HepG2 (cell line): ENCODE results near the gene MEF2B. TPM values are rescaled to one million over a fixed set of nuclear protein-coding genes. Genes with fewer than 3 reads are reported as not detected.
A peak's percentile ranks its signal among the peaks of the same experiment; 100 is the strongest.

ENCODE experiments used
- ATAC-seq: fragments of 200-7000 bp; cut with Tn5 transposase; 3 replicates; pipeline ENCODE4 v1.9.1; 2020; ENCODE audit warnings: mild to moderate bottlenecking, moderate library complexity
- BruUV-seq: library from RNA; stranded (reverse); fragments of 400-500 nt; replicated peaks from 2 replicates; lab custom pipeline; 2021; lab: Mats Ljungman, UMichigan
- CTCF ChIA-PET: fragments of 300-600 bp; formaldehyde crosslinking; extraction: SDS; loops from one replicate; lab custom pipeline; 2021; ENCODE audit warnings: low total read pairs, inconsistent platforms, low intra/inter-chr PET ratio; lab: Yijun Ruan, JAX
- POLR2A ChIA-PET: fragments of 350-600 bp; sonication (Branson Sonifier 250); formaldehyde crosslinking; loops from one replicate; lab custom pipeline; 2020; ENCODE audit warnings: antibody characterized with exemption, inconsistent platforms; lab: Yijun Ruan, JAX
- DNase-seq: peaks from one replicate; pipeline ENCODE4 v3.0.0-alpha.2; 2015; ENCODE audit warnings: low spot score
- FAIRE-seq: peaks from 3 replicates; lab custom pipeline; 2011; peaks lifted over from hg19 to GRCh38; lab: Jason Lieb, UNC
- H2AFZ ChIP-seq: one replicate; pipeline ENCODE4 v1.6.1; 2011; ENCODE audit warnings: low read length, inconsistent platforms
- H3K27ac ChIP-seq: fragments of 300-600 bp; 3 replicates; pipeline ENCODE4 v1.8.0; 2011; ENCODE audit warnings: mixed run types, mild to moderate bottlenecking, mixed read lengths, low read length, inconsistent platforms; ENCODE audit not compliant: insufficient read depth; ENCODE audit errors: extremely low read length
- H3K27me3 ChIP-seq, 2 experiments: fragments of 200-600 bp in 1 of 2; 2 replicates in 1 of 2; 3 replicates in 1 of 2; pipeline versions ENCODE4 v1.6.0 to v1.8.0; 2011; ENCODE audit warnings: low read length in 2 of 2, mild to moderate bottlenecking in 2 of 2, moderate library complexity in 2 of 2, inconsistent platforms in 1 of 2; ENCODE audit not compliant: insufficient read depth in 2 of 2, control insufficient read depth in 1 of 2
- H3K36me3 ChIP-seq, 2 experiments: fragments of 200-600 bp in 1 of 2; replicated peaks in 1 of 2; 2 replicates in 1 of 2; 3 replicates in 1 of 2; pipeline versions ENCODE4 v1.5.1 to v1.8.0; 2011; ENCODE audit warnings: low read length in 2 of 2, inconsistent platforms in 1 of 2; ENCODE audit not compliant: insufficient read depth in 2 of 2, control insufficient read depth in 1 of 2
- H3K4me1 ChIP-seq: 2 replicates; pipeline ENCODE4 v1.5.1; 2012; ENCODE audit warnings: low read length, inconsistent platforms; ENCODE audit not compliant: insufficient read depth
- H3K4me2 ChIP-seq: 2 replicates; pipeline ENCODE4 v1.6.0; 2011; ENCODE audit warnings: low read depth, low read length, inconsistent platforms
- H3K4me3 ChIP-seq, 3 experiments: fragments of 200-600 bp in 1 of 3; sonication (generic), shearing (Covaris generic) in 1 of 3; replicated peaks in 1 of 3; 2 replicates each; pipeline ENCODE4 v1.5.1; 2011 to 2016; ENCODE audit warnings: low read length in 3 of 3, inconsistent platforms in 2 of 3, low read depth in 2 of 3, mild to moderate bottlenecking in 2 of 3, control low read depth in 1 of 3, mixed read lengths in 1 of 3; ENCODE audit not compliant: insufficient read depth in 1 of 3
- H3K79me2 ChIP-seq: one replicate; pipeline ENCODE4 v1.6.1; 2011; ENCODE audit warnings: low read length, inconsistent platforms; ENCODE audit not compliant: insufficient read depth
- H3K9ac ChIP-seq: 2 replicates; pipeline ENCODE4 v1.6.0; 2011; ENCODE audit warnings: mild to moderate bottlenecking, low read depth, low read length, inconsistent platforms; ENCODE audit not compliant: insufficient read depth
- H3K9me3 ChIP-seq: 2 replicates; pipeline ENCODE4 v1.5.1; 2012; ENCODE audit warnings: mild to moderate bottlenecking, low read length
- H4K20me1 ChIP-seq: 2 replicates; pipeline ENCODE4 v1.6.0; 2011; ENCODE audit warnings: inconsistent platforms, mild to moderate bottlenecking, low read length, moderate library complexity; ENCODE audit not compliant: insufficient read depth
- BRCA1 ChIP-seq: sonication (generic); formaldehyde crosslinking; IDR thresholded peaks from 2 replicates; pipeline ENCODE4 v1.4.0; 2020; ENCODE audit warnings: missing genetic modification reagents
- ISL2 ChIP-seq: sonication (generic); formaldehyde crosslinking; IDR thresholded peaks from 2 replicates; pipeline ENCODE4 v1.5.0; 2020; ENCODE audit warnings: missing genetic modification reagents
- KDM6A ChIP-seq: IDR thresholded peaks from 2 replicates; pipeline ENCODE4 v1.6.1; 2016; ENCODE audit warnings: low read depth
- LCORL ChIP-seq, 2 experiments: fragments of 450-650 bp in 1 of 2; sonication (generic) in 1 of 2; formaldehyde crosslinking in 1 of 2; IDR thresholded peaks; 2 replicates each; pipeline versions ENCODE4 v1.5.0 to v1.6.1; 2017 to 2020; ENCODE audit warnings: antibody characterized with exemption in 1 of 2, missing genetic modification reagents in 1 of 2
- MZF1 ChIP-seq: sonication (generic); formaldehyde crosslinking; IDR thresholded peaks from 2 replicates; pipeline ENCODE4 v1.8.1; 2023; ENCODE audit warnings: mild to moderate bottlenecking, missing genetic modification reagents, borderline replicate concordance
- NCOA2 ChIP-seq: sonication (generic); formaldehyde crosslinking; IDR thresholded peaks from 2 replicates; pipeline ENCODE4 v1.8.0; 2022; ENCODE audit warnings: inconsistent platforms
- NFKBIZ ChIP-seq: IDR thresholded peaks from 2 replicates; pipeline ENCODE4 v1.6.1; 2018; ENCODE audit warnings: missing genetic modification reagents, missing compliant biosample characterization
- RAD21 ChIP-seq: fragments of 450-650 bp; formaldehyde crosslinking; IDR thresholded peaks from 2 replicates; pipeline ENCODE4 v1.5.0; 2020; ENCODE audit warnings: mild to moderate bottlenecking
- RARA ChIP-seq: IDR thresholded peaks from 2 replicates; pipeline ENCODE4 v1.6.1; 2016; ENCODE audit warnings: missing genetic modification reagents, missing compliant biosample characterization
- SP1 ChIP-seq, 2 experiments: fragments of 450-650 bp in 1 of 2; sonication (generic) in 1 of 2; formaldehyde crosslinking in 1 of 2; IDR thresholded peaks; 2 replicates each; pipeline versions ENCODE4 v1.4.0 to v1.6.1; 2016 to 2020; ENCODE audit warnings: missing genetic modification reagents in 1 of 2
- THRA ChIP-seq: sonication (generic); formaldehyde crosslinking; IDR thresholded peaks from 2 replicates; pipeline ENCODE4 v1.4.0; 2020; ENCODE audit warnings: missing genetic modification reagents, borderline replicate concordance
- ZBTB14 ChIP-seq: sonication (generic); formaldehyde crosslinking; IDR thresholded peaks from 2 replicates; pipeline ENCODE4 v1.4.0; 2020; ENCODE audit warnings: missing genetic modification reagents
- ZNF20 ChIP-seq: sonication (generic); formaldehyde crosslinking; IDR thresholded peaks from 2 replicates; pipeline ENCODE4 v1.4.0; 2020; ENCODE audit warnings: mild to moderate bottlenecking, moderate library complexity, missing genetic modification reagents
- ZNF274 ChIP-seq: sonication (generic); formaldehyde crosslinking; IDR thresholded peaks from 2 replicates; pipeline ENCODE4 v1.5.1; 2020; ENCODE audit warnings: mild to moderate bottlenecking, missing genetic modification reagents
- ZNF570 ChIP-seq: sonication (generic); formaldehyde crosslinking; IDR thresholded peaks from 2 replicates; pipeline ENCODE4 v1.4.0; 2020; ENCODE audit warnings: mild to moderate bottlenecking, missing genetic modification reagents, borderline replicate concordance
- WGBS: methylation state at CpG from one replicate; pipeline ENCODE4 v1.1.6; 2017; ENCODE audit warnings: low lambda C conversion rate; 5-methylcytosine and 5-hydroxymethylcytosine counted together
- in situ Hi-C: cut with HindIII; loops from 2 replicates; pipeline ENCODE4 v1.10.0; 2017; ENCODE audit warnings: low pct_unique_long_range_greater_than_20kb; ENCODE audit not compliant: extremely low pct_ligation_motif_present
- intact Hi-C: fragments of 100-400 bp; cut with micrococcal nuclease; formaldehyde crosslinking; loops from one replicate; pipeline ENCODE4 v1.10.0; 2022; ENCODE audit not compliant: unreplicated experiment
- polyA plus RNA-seq, 8 experiments: library from polyadenylated mRNA; depleted of rRNA in 3 of 8; stranded (reverse) in 7 of 8; unstranded in 1 of 8; fragments of >200 nt; fragmentation: Illumina TruSeq in 4 of 8; extraction: Trizol in 4 of 8; gene quantifications; 2 replicates each; pipeline versions ENCODE4 v1.2.1 to v1.2.3, GENCODE V29; 2011 to 2016; ENCODE audit warnings: low read depth in 4 of 8, missing spikeins in 1 of 8, mixed read lengths in 1 of 8; ENCODE audit not compliant: insufficient read depth in 1 of 8
- total RNA-seq, 5 experiments: library from RNA; depleted of rRNA; stranded (reverse); fragments of >200 nt; fragmentation: Illumina TruSeq; extraction: Trizol; gene quantifications; 2 replicates each; pipeline ENCODE4 v1.2.3, GENCODE V29; 2016; ENCODE audit warnings: low read depth in 1 of 5

Gene MEF2B
- total and polyA plus RNA-seq, 2 of the 13 experiments (the other 11 are each of a cell fraction or from before 2014, with no cell fraction given): 1.2 to 1.7 TPM

GRCh38 chr19:19215792-19216191 is 45.7 kb upstream of the MEF2B start:
- no peak overlapping the region for H3K9ac ChIP-seq
- no peaks in the 10 kb centered on the region for H3K79me2 ChIP-seq
- CTCF ChIA-PET: no interaction called here
- H3K9me3 ChIP-seq: no peaks in the 10 kb centered on the region
- DNase-seq: no peak
- no peak overlapping the region for H3K4me3 ChIP-seq
- no peak for FAIRE-seq
- H3K27ac ChIP-seq: no peak overlapping the region
- intact Hi-C loops (no loop called here), in situ Hi-C loops (no loop called here)
- no peaks in the 10 kb centered on the region; the same call in 1 of the 2 replicates for H4K20me1 ChIP-seq
- no peaks in the 10 kb centered on the region for H3K36me3 ChIP-seq
- no peak for ATAC-seq
- 50% methylated on average over 4 of the region's 4 CpGs for WGBS
- TF ChIP-seq RARA (CRISPR knock-in tag): no peak
- no peak for TF ChIP-seq LCORL (IDR thresholded peaks at IDR 0.05)
- TF ChIP-seq LCORL (CRISPR knock-in tag; IDR thresholded peaks at IDR 0.05): no peak
- TF ChIP-seq ZBTB14 (CRISPR knock-in tag): no peak
- no peak for TF ChIP-seq ZNF570 (CRISPR knock-in tag)
- no peak for TF ChIP-seq KDM6A (CRISPR knock-in tag)
- TF ChIP-seq SP1 (IDR thresholded peaks at IDR 0.05): no peak
- no peak for TF ChIP-seq SP1 (CRISPR knock-in tag; IDR thresholded peaks at IDR 0.05)
- no peak for TF ChIP-seq ZNF20
- BruUV-seq: no TSS peak
- H3K27me3 ChIP-seq: peaks cover 2 to 21% of the 10 kb centered on the region in 2 experiments; a peak in 3 of 5 replicates
- no peaks in the 10 kb centered on the region for H3K4me1 ChIP-seq
- no peak overlapping the region for H3K4me2 ChIP-seq
- POLR2A ChIA-PET: interaction anchor here (1.0 kb wide), 1 partner anchor 24 kb away, joined by 3 read pairs; the partner anchor contains the start of gene BORCS8
- H2AFZ ChIP-seq: no peak overlapping the region

- POLR2A ChIA-PET: interaction anchor here (0.8 to 1.6 kb wide), 2 partner anchors 10 to 12 kb away, joined by 3 to 8 read pairs; partner anchors contain the start of gene NR2C2AP
- in situ Hi-C loops: no loop called here
- no peak overlapping the region for H3K4me2 ChIP-seq
- H3K4me1 ChIP-seq: no peaks in the 10 kb centered on the region
- FAIRE-seq (no peak), DNase-seq (peak; percentile 30), ATAC-seq (peak; percentile 85)
- H2AFZ ChIP-seq: no peak overlapping the region
- no TSS peak for BruUV-seq
- no peaks in the 10 kb centered on the region; the same call in 1 of the 2 replicates for H4K20me1 ChIP-seq
- H3K79me2 ChIP-seq: no peaks in the 10 kb centered on the region
- H3K9me3 ChIP-seq: no peaks in the 10 kb centered on the region
- no peak overlapping the region for H3K27ac ChIP-seq
- no peaks in the 10 kb centered on the region for H3K36me3 ChIP-seq
- H3K4me3 ChIP-seq: no peak overlapping the region
- 7% methylated on average over 6 of the region's 8 CpGs for WGBS
- H3K27me3 ChIP-seq: peaks cover 2 to 21% of the 10 kb centered on the region in 2 experiments; a peak in 3 of 5 replicates
- CTCF ChIA-PET: no interaction called here
- H3K9ac ChIP-seq: no peak overlapping the region
- intact Hi-C loops: no loop called here
- 0 out of 2 replicates have a peak, but pooled peaks have one; percentile 50 for TF ChIP-seq NFKBIZ (CRISPR knock-in tag)
- TF ChIP-seq ZNF274 (CRISPR knock-in tag): 0 out of 2 replicates have a peak, but pooled peaks have one; percentile 54
- TF ChIP-seq RAD21 (CRISPR knock-in tag): no peak
- TF ChIP-seq MZF1 (CRISPR knock-in tag): no peak
- TF ChIP-seq NCOA2: peak; percentile 39; the same call in 1 of the 2 replicates
- peak; percentile 87 for TF ChIP-seq BRCA1 (CRISPR knock-in tag)
- peak; percentile 74 for TF ChIP-seq THRA (CRISPR knock-in tag)
- TF ChIP-seq ISL2 (CRISPR knock-in tag): peak; percentile 64
Measured at GRCh38 chr19:19214892-19215291, 44.8 kb upstream of the MEF2B start.
